Daoy (cell line): Measurements from ENCODE around the gene TPCN2. TPM values are rescaled to one million over a fixed set of nuclear protein-coding genes. Genes with fewer than 3 reads are reported as not detected.

Experiments
- DNase-seq: peaks from one replicate; pipeline ENCODE4 v3.0.0-alpha.2; 2015; ENCODE audit warnings: low read depth
- total RNA-seq: library from RNA; depleted of rRNA; stranded (reverse); fragments of >200 nt; shearing (Covaris generic); gene quantifications from 2 replicates; pipeline ENCODE4 v1.2.3, GENCODE V29; 2014

Gene TPCN2
- total RNA-seq, 1 experiment from 2014 or later = 3.3 TPM

DNA sequence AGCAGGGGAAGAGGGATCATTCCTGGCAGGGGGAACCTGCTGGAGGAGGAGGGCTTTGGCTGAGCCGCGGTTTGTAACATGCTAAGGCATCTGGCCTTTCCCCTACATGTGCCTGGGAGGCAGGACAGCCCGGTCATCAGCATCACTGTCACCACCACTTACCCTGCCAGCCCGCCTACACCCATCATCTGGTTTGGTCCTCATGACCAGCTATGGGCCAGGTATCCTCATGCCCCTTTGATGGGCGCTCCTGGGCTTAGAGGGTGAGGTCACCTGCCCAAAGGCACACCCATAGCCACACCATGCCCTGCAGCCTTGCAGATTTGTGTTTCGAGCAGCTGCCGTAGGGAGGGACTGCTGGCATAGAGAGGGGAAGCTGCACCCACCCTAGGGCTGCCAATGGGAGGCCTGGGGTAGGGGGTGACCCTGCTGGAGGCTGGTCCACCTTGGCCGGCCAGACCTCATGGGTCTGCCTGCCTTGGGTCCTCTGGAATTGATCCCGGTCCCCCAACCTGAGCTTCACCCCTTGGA lies 38.3 kb upstream of the TPCN2 start:
- DNase-seq = peak; percentile 39

- DNase-seq = peak; percentile 70
Observed at GRCh38 chr11:69010964-69011623, 37.6 kb upstream of the TPCN2 start.

DNA sequence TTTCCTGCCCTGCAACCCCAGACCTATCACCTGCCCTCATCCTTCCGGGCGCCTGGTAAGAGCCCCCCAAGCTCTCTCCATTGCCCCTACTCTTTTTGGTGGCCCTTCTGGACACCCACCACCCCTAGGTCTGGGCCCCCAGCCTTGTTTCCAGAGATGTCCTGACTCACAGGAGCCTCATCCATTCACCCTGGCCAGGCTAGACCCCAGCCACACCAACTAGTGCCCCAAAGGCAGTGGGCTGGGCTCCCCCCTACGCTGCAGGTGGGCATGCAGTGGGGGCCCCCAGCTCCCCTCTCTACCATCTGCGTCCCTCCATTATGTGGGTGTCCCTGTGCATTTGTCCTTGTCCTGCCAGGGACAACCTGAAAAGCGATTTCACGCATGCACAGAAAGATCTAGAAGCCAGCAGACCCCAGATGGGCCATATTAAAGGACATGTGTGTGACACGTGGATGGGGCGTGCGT lies 37.1 kb upstream of the TPCN2 start:
- no peak for DNase-seq

GRCh38 chr11:69012092-69013008 lies 36.4 kb upstream of the TPCN2 start:
- no peak for DNase-seq

DNA sequence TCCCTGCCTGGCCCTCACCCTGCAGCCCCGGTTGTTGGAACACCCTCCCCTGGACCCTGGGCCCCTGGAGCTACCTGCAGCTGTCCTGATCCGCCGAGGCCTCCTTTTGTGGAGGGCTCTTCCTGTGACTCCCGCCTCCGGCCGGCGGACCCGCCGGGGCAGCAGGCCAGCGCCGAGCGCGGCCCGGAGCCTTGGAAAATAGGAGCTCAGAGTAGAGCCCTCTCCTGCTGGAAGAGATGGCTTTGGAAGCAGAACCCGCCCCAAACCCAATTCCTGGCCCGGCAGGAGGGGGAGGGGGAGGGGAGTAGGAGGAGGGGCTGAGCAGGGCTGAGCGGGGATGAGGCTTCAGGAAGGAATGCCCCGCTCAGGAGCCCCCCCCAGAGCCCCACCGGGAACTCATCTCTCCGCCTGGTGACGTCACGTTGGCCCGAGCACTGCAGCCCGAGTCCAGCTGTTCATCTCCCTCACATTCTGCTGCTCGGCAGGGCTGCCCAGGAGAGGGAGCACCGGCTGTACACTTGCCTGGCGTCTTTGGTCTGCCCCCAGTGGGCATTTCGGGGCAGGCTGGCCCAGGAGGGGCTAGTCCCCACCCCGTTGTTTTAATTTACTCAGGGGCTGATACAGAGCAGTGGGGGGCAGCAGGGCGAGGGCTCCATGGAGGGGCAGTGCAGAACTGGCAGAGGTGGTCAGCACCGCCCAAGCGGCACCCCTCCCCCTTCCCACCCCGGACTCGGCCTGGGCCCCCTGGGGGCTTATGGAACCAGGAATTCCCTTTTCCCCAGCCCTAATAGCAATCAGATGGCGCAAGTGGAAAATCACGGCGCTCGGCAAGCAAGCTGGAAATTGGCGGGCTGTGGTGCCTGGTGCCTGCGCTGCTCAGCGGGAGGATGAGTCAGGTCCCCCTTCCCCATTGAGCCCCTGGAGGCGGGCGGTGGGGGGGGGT lies 35.5 kb upstream of the TPCN2 start, which contains the start of gene MRGPRF:
MRGPRF (minus strand) TSS at position 238 of the 943 bp plus-strand sequence. CDS start 3,345 bp downstream, outside the sequence.
- no peak for DNase-seq

GRCh38 chr11:69014084-69014851 lies 34.5 kb upstream of the TPCN2 start:
- no peak for DNase-seq

GRCh38 chr11:69014898-69015549 lies 33.7 kb upstream of the TPCN2 start:
- DNase-seq = no peak

- no peak for DNase-seq
Observed at GRCh38 chr11:69017951-69018350, 30.8 kb upstream of the TPCN2 start.

DNA sequence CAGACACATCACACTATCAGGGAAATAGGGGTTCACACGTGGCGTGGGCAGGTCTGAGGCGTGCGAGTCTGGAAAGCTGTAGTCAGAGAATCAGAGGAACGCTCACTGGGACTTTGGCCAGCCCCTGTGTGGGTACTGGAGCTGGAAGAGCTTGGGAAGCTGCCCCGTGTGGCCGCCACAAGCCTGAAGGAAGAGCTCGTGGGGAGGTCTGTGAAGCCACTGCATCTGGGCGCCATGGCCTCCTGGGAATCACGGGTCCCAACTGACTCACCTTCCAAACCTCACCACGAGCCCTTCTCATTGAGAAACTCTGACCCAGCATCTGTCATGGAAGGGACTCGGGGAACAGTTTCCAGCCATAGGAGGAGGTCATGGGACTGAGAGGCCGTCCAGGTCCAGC lies 29.8 kb upstream of the TPCN2 start:
- DNase-seq = peak; percentile 21

DNA sequence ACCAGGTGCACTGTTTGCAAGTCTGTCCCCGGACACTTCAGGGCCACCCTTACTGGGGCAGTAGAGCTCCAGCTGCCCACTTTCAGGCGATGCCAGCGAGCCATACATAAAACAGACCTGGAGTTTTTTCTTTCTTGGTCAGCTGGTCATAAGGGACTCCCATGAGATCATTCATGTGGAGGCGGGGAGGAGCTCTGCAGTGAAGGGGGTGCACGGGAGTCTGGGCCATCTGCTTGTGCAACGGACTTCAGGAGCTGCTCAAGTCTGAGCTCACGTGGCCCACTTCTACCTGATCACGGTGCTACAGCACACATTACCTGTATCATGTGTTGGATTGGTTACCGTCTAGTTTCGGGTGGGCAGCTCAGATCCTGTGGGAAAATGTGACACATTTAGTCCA lies 26.5 kb upstream of the TPCN2 start:
- DNase-seq = no peak

DNA sequence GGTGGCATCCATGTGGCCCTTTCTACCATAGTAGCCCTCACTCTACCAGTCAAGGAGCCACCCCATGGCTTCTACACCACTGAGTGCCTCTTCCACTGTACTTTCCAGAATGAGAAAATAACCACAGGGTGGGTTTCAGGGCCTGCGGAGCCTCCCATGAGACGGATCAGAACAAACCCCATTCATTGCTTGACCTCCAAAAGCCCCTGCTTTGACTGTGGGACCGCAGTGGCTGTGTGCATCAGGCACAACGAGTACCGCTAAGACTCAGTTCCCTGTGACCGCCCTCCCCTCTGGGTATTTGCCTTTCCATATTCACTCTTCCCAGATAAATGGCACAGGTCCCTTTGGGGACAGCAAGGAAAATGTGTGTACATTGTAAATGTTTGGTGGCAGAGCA lies 24.2 kb upstream of the TPCN2 start:
- DNase-seq = no peak

DNA sequence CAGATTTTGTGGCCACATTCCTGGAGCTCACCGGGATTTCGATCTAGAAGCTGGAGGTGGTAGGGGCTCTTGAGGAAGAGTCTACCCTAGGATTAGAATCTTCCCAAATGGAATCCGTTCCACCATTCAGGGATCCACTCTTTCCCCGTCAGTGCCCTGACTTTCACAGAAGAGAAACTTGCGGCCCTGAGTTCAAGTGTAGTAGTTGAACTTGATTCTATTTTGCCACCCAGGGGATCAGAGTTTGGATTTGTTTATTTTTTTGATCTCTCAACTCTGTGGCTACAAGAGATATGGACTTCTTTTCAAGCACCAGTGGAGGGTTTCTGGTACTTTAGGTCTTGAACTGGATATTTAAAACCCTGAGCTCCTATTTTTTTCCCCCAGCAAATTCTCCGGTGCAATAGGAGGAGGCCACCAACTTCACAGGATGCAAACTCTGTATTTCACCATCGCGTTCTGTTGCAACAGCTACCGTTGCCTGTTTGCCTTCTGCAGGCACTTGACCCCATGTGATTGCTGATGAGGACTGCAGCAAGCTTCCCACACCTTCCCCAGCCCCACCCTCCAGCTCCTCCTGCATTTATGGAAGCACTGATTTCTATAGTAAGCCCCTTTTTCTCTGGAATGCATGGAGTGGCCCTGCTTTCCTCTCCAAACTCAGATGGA lies 20.9 kb upstream of the TPCN2 start:
- DNase-seq = no peak

DNA sequence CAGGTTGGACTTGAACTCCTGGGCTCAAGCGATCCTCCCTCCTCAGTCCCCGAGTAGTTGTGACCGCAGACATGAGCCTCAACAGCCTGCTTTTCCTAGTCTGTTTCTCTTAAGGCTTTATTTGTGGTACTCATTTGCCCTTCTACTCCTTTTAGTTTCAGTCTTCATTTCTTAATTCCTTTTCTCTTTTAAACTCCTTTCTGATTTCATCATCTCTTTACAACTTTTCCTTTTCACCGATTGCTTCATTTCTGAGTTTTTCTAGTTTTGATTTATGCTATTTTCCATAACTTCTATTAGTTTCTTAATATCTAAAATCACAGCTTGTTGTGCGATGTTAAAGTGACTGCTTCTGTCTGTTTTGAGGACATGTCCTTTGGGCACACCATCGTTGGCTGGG lies 18.4 kb upstream of the TPCN2 start:
- no peak for DNase-seq

GRCh38 chr11:69032833-69033232 lies 15.9 kb upstream of the TPCN2 start:
- DNase-seq = no peak

- no peak for DNase-seq
Observed at GRCh38 chr11:69033431-69033830, 15.3 kb upstream of the TPCN2 start.

GRCh38 chr11:69034123-69034867 lies 14.4 kb upstream of the TPCN2 start:
- DNase-seq = no peak

GRCh38 chr11:69035150-69035945 lies 13.4 kb upstream of the TPCN2 start:
- DNase-seq = no peak

DNA sequence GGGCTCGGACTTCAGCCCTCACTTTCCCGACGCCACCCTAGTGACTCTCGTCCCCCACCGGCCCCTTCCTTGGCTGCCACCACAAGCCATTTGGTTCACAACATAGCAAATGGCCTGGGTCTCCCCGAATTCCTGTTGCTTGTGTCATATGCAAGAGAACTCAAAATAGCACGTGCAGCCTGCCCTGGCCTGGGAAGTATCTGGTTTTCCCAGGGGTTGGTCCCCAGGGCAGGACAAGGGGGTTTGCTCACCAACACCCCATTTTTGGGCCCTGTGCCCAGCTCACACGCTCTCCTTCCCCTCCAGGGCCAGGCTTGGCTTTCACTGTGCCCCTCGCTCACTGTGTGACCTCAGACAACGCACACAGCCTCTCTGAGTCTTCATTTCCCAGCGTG lies 12.8 kb upstream of the TPCN2 start:
- DNase-seq = no peak
